Left lung (tissue), 10 donors: ENCODE results near the gene NOTCH3. TPM values are rescaled to one million over a fixed set of nuclear protein-coding genes. Genes with fewer than 3 reads are reported as not detected.

ENCODE experiments used
- ATAC-seq: fragments of 200-7000 bp; cut with Tn5 transposase; one replicate; pipeline ENCODE4 v1.9.1; 2020; ENCODE audit warnings: moderate library complexity
- DNase-seq, 4 donors: peaks; one replicate each; pipeline ENCODE4 v3.0.0-alpha.2; 2013 to 2020
- H3K27ac ChIP-seq, 2 donors: fragments of 200-600 bp; sonication (generic) in 1 of 2; one replicate each; pipeline versions ENCODE4 v1.5.0 to v1.8.0; 2020 to 2021
- H3K27me3 ChIP-seq, 2 donors: fragments of 200-600 bp; sonication (generic) in 1 of 2; one replicate each; pipeline versions ENCODE4 v1.5.0 to v1.8.0; 2020 to 2021
- H3K36me3 ChIP-seq, 2 donors: fragments of 200-600 bp; sonication (generic) in 1 of 2; one replicate each; pipeline versions ENCODE4 v1.5.0 to v1.8.0; 2020 to 2021
- H3K4me1 ChIP-seq, 2 donors: fragments of 200-600 bp; one replicate each; pipeline ENCODE4 v1.8.0; 2021
- H3K4me3 ChIP-seq, 2 donors: fragments of 200-600 bp; sonication (generic) in 1 of 2; one replicate each; pipeline versions ENCODE4 v1.5.0 to v1.8.0; 2020 to 2021; ENCODE audit warnings: mild to moderate bottlenecking in 1 of 2
- H3K9me3 ChIP-seq, 2 donors: fragments of 200-600 bp; sonication (generic) in 1 of 2; one replicate each; pipeline versions ENCODE4 v1.5.0 to v1.8.0; 2020 to 2021
- intact Hi-C, 2 donors: fragments of 100-400 bp; cut with DNase I; formaldehyde crosslinking; loops; one replicate each; pipeline versions ENCODE4 v1.11.2 to v1.14.2; 2022
- polyA plus RNA-seq, 6 donors: library from polyadenylated mRNA; unstranded; fragments of 120-200 nt; gene quantifications; one replicate each; pipeline ENCODE4 v1.2.1, GENCODE V29; 2013; ENCODE audit not compliant: insufficient read length in 6 of 6
- total RNA-seq, 2 donors: library from RNA; stranded (reverse); fragmentation: NEBNext Ultra II Directional; extraction: Animal tissue kit (Norgen Biotek cat#: 25700); gene quantifications; one replicate each; pipeline ENCODE4 v1.2.1, GENCODE V29; 2021
- TF ChIP-seq, protein P1 (sequence below), 2 donors: fragments of 200-600 bp; sonication (generic) in 1 of 2; IDR thresholded peaks; one replicate each; pipeline versions ENCODE4 v1.5.0 to v1.8.0; 2021; ENCODE audit warnings: antibody characterized with exemption in 2 of 2
- donor health status: DM: no; HTN: yes; CAD: no.
- donor health status: DM: no; HTN: no; CAD: no.

NOTCH3 gene
- total and polyA plus RNA-seq, 8 donors, result 73.2 to 130 (median 107) TPM

DNA sequence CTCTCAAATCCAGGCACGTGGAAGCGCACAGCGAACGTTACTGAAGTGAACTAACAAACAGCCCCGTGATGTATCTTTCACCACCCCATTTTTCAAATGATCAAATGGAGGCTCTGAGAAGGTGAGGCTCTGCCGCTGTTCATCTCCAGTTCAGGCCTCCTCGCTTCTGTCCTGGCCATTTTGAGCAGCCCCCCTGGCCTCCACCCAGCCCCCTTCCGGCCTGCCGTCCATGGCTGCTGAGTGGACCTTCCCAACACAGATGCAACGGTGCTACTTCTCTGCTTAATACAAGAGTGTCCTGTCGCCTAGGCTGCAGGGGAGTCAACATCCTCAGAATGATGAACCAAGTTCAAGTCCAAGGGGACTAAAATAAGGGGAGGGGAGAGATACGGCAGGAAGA is 83.9 kb downstream of the NOTCH3 start:
- Histone ChIP-seq H3K36me3 (peaks cover 0 to 96% of the 10 kb centered on the region in 2 donors), H3K9me3 (no peaks in the 10 kb centered on the region), H3K4me3 (no peak overlapping the region), H3K4me1 (no peaks in the 10 kb centered on the region), H3K27me3 (no peaks in the 10 kb centered on the region), H3K27ac (no peak overlapping the region)
- no peak for ATAC-seq
- TF ChIP-seq, protein P1, sequence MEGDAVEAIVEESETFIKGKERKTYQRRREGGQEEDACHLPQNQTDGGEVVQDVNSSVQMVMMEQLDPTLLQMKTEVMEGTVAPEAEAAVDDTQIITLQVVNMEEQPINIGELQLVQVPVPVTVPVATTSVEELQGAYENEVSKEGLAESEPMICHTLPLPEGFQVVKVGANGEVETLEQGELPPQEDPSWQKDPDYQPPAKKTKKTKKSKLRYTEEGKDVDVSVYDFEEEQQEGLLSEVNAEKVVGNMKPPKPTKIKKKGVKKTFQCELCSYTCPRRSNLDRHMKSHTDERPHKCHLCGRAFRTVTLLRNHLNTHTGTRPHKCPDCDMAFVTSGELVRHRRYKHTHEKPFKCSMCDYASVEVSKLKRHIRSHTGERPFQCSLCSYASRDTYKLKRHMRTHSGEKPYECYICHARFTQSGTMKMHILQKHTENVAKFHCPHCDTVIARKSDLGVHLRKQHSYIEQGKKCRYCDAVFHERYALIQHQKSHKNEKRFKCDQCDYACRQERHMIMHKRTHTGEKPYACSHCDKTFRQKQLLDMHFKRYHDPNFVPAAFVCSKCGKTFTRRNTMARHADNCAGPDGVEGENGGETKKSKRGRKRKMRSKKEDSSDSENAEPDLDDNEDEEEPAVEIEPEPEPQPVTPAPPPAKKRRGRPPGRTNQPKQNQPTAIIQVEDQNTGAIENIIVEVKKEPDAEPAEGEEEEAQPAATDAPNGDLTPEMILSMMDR (IDR thresholded peaks at IDR 0.05), result no peak
- DNase-seq, result no peak
- intact Hi-C loops, result no loop called here

DNA sequence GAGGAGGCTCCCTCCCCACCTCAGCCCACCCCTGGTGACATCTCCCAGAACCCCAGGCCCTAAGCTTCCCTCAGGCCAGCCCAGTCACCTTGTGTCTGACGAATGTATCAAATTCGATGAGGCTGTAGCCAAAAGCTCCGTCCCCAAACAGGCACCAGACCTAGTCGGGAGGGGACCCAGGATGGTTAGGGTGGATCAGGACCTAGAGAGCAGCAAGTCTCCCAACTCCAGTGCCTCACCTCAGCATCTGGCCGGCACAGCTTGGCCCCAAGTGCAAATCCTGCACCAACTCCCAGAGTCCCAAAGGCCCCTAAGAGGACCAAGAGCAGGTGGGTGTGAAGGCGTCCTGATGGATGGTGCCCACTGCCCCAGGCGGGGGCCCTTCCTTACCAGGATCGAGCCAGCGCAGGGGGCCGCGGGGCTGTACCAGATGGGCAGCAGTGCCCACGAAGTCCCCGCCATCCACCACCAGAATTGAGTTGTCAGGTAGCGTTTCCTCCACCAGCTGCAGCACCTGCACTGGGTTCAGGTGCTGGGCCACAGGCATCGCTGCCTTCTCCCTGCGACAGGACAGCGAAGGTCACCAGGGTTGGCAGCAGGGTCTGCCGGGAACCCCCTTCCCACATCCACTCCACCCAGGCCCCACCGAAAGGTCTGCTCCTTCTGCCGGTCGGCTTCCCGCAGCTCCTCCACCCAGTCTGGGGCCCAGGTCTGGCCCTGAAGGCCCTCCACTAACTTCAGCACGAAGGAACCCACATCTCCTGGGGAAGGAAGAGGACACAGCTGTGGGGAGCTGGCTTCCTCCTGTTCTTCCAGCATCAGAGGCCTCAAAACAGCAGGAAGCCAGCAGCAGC is 84.8 kb downstream of the NOTCH3 start:
- TF ChIP-seq, protein P1 (IDR thresholded peaks at IDR 0.05), result no peak
- intact Hi-C loops, result no loop called here
- Histone ChIP-seq H3K27me3 (no peaks in the 10 kb centered on the region), H3K4me3 (no peak overlapping the region), H3K9me3 (no peaks in the 10 kb centered on the region), H3K36me3 (peaks cover 0 to 97% of the 10 kb centered on the region in 2 donors), H3K27ac (peak overlapping the region in 1 of 2 donors; percentile 46), H3K4me1 (no peaks in the 10 kb centered on the region)
- ATAC-seq (no peak), DNase-seq (no peak)

- DNase-seq (peak in 2 of 4 donors; percentile 56 to 75), ATAC-seq (peak; percentile 43)
- no peaks in the 10 kb centered on the region for H3K27me3 ChIP-seq
- peak overlapping the region in 1 of 2 donors; percentile 46 for H3K27ac ChIP-seq
- intact Hi-C loops, result no loop called here
- H3K4me3 ChIP-seq, result no peak overlapping the region
- peaks cover 0 to 97% of the 10 kb centered on the region in 2 donors for H3K36me3 ChIP-seq
- H3K4me1 ChIP-seq, result no peaks in the 10 kb centered on the region
- H3K9me3 ChIP-seq, result no peaks in the 10 kb centered on the region
- TF ChIP-seq, protein P1 (IDR thresholded peaks at IDR 0.05), result no peak
Measured at GRCh38 chr19:15115080-15115479, 85.7 kb downstream of the NOTCH3 start.

GRCh38 chr19:15114153-15114540 is 86.6 kb downstream of the NOTCH3 start:
- ATAC-seq (peak; percentile 14), DNase-seq (no peak)
- intact Hi-C loops, result no loop called here
- no peaks in the 10 kb centered on the region for H3K9me3 ChIP-seq
- H3K4me3 ChIP-seq, result no peak overlapping the region
- TF ChIP-seq, protein P1 (IDR thresholded peaks at IDR 0.05), result no peak
- peaks cover 0 to under 1% of the 10 kb centered on the region in 2 donors for H3K27me3 ChIP-seq
- H3K27ac ChIP-seq, result no peak overlapping the region
- no peaks in the 10 kb centered on the region for H3K4me1 ChIP-seq
- peaks cover 0 to 96% of the 10 kb centered on the region in 2 donors for H3K36me3 ChIP-seq
